Right ventricle myocardium superior (tissue), 1 donor: ENCODE results near the gene FCER1A. TPM values are rescaled to one million over a fixed set of nuclear protein-coding genes. Genes with fewer than 3 reads are reported as not detected.
"Not testable (repeated sequence)": the region's sequence is repeated elsewhere in the genome, so short reads cannot be mapped to it uniquely, and the experiment has no call there.

ENCODE experiments used
- ATAC-seq: fragments of 200-7000 bp; cut with Tn5 transposase; one replicate; pipeline ENCODE4 v1.9.1; 2020; ENCODE audit warnings: mild to moderate bottlenecking; ENCODE audit not compliant: poor library complexity
- DNase-seq: peaks from one replicate; pipeline ENCODE4 v3.0.0-alpha.2; 2020
- intact Hi-C: fragments of 100-400 bp; cut with DNase I; formaldehyde crosslinking; loops from one replicate; pipeline ENCODE4 v1.11.2; 2022
- total RNA-seq: library from RNA; stranded (reverse); fragmentation: NEBNext Ultra II Directional; extraction: Animal tissue kit (Norgen Biotek cat#: 25700); gene quantifications from one replicate; pipeline ENCODE4 v1.2.1, GENCODE V29; 2021
- donor health status: DM: no; HTN: yes; CAD: no; lungs with severe emphysema.

The FCER1A gene
- total RNA-seq, 1 donor from 2014 or later: 0.94 TPM

DNA sequence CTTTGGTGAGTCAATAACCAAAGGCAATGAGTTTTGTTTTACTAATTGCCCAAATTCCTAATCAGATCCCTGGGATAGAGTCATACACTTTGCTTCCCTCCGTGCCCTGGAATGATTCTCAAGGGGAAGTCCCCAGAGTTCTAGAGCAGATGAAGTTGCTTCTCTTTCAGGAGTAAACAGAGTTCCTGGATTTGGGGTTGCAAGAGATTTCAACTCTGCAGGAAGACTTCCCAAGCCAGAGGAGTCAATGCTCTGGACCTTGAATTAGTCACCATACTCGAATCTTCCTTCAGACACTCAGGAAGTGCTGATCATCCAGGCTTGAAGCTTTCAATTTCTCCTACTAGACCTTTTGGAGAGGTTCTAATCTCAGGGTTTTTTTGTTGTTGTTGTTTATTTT lies 39.6 kb downstream of the FCER1A start:
- DNase-seq: no peak
- ATAC-seq: no peak
- intact Hi-C loops: no loop called here

GRCh38 chr1:159342761-159343425 lies 40.8 kb downstream of the FCER1A start:
- ATAC-seq (no peak), DNase-seq (no peak)
- intact Hi-C loops: no loop called here

DNA sequence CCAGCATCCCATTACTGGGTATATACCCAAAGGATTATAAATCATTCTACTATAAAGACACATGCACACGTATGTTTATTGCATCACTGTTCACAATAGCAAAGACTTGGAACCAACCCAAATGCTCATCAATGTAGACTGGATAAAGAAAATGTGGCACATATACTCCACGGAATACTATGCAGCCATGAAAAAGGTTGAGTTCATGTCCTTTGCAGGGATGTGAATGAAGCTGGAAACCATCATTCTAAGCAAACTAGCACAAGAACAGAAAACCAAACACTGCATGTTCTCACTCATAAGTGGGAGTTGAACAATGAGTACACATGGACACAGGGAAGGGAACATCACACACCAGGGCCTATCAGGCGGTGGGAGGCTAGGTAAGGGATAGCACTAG lies 47.2 kb downstream of the FCER1A start:
- ATAC-seq, intact Hi-C loops, DNase-seq: not testable (repeated sequence)

GRCh38 chr1:159352436-159352835 lies 50.3 kb downstream of the FCER1A start:
- no peak for ATAC-seq
- intact Hi-C loops: no loop called here
- no peak for DNase-seq

Other genes starting within 250 kb of the FCER1A start
- 0.56 TPM for gene AIM2, start 225.6 kb upstream of the FCER1A start, total RNA-seq
- 5.3 TPM for gene CADM3, start 130.7 kb upstream of the FCER1A start, total RNA-seq
- 8.1 TPM for gene ACKR1, start 97.5 kb upstream of the FCER1A start, total RNA-seq
- gene OR10J4, start 129.9 kb downstream of the FCER1A start, total RNA-seq: not detected
- not detected for gene OR10J1, start 137.4 kb downstream of the FCER1A start, total RNA-seq
- gene OR10J5, start 233.7 kb downstream of the FCER1A start, total RNA-seq: not detected